ENCODE results near the gene COL19A1. TPM values are rescaled to one million over a fixed set of nuclear protein-coding genes. Genes with fewer than 3 reads are reported as not detected.

Gene COL19A1
- total RNA-seq, 4 donors from 2014 or later: 0.09 TPM; not detected in 3

DNA sequence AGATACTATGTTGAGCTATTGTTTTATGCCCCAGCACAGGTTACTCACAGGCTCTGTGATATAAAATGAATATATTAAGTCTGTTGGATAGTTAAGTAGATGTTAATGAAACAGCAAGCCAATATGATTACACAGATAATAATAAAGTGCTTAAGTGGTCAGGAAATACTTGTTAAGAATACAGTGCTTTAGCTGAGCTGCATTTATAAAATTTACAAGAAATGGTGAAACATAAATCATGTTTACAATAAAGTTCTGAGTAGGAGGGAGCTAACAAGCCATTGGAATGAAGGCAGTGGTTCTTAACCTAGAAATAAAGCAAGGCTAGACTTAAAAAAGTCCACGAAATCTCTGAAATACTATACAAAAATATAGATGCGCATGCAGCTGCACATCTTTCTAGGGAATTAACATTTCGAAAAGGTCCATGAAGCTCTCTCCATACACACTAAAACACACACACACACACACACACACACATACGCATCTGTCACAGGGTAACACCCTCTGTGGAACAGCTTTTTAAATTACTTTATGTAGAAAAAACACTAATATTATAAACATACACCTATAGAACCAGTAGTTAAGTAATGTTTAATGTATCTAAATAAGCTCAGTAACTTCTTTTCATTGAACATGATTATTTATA is 349.2 kb downstream of the COL19A1 start:
- TF ChIP-seq, protein P1, sequence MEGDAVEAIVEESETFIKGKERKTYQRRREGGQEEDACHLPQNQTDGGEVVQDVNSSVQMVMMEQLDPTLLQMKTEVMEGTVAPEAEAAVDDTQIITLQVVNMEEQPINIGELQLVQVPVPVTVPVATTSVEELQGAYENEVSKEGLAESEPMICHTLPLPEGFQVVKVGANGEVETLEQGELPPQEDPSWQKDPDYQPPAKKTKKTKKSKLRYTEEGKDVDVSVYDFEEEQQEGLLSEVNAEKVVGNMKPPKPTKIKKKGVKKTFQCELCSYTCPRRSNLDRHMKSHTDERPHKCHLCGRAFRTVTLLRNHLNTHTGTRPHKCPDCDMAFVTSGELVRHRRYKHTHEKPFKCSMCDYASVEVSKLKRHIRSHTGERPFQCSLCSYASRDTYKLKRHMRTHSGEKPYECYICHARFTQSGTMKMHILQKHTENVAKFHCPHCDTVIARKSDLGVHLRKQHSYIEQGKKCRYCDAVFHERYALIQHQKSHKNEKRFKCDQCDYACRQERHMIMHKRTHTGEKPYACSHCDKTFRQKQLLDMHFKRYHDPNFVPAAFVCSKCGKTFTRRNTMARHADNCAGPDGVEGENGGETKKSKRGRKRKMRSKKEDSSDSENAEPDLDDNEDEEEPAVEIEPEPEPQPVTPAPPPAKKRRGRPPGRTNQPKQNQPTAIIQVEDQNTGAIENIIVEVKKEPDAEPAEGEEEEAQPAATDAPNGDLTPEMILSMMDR (IDR thresholded peaks at IDR 0.05): no peak
- ATAC-seq (ENCODE audit: low FRiP score): no peak
- DNase-seq (ENCODE audit: low spot score): no peak

DNA sequence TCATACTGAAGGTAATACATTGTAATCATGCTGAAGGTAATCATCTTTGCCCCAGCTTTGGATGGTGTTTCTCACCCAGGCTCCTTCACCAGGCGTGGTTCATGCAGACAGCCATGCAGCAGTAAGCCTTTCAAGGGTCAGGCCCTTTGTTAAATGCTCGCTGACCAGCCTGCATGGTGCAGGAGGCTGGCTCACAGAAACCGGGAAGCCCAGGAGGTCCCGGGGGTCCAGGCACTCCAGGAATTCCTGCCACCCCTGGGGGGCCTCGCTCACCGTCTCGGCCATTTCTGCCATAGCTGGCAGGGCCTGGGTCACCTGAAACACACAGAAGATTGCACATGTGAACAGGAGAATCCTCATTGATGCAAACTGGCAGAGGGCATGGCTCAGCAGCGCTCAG is 350.4 kb downstream of the COL19A1 start:
- DNase-seq (ENCODE audit: low spot score) (no peak), ATAC-seq (ENCODE audit: low FRiP score) (no peak)
- TF ChIP-seq, protein P1 (IDR thresholded peaks at IDR 0.05): no peak

DNA sequence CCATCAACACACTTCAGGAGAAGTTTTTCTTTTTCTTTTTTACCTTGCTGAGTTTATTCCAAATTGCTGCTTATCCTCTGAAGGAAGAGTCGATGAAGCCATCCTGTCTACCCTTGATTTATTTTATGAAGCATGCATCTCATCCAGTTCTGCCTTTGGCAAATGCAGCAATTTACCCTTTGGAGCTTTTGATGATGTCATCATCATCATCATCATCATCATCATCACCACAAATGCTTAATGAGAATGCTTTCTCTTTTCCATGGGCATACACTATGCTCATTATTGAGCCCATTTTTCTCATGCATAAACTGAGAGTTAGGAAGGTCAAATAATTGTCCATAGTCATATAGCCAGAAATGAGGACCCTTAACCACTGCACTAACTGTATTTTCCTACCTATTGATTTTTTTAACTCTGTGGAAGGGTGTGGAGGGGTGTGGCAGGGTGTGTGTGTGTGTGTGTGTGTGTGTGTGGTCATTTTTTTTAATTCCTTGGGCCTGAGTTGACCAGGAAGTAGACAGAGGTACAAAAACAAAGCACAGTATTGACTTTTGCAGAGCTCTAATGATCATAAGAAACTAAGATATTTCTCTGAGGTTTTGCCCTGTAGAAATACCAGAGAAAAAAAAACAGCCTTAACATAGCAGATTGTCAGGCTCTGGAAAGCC is 353.7 kb downstream of the COL19A1 start:
- TF ChIP-seq, protein P1 (IDR thresholded peaks at IDR 0.05): no peak
- no peak for DNase-seq (ENCODE audit: low spot score)
- no peak for ATAC-seq (ENCODE audit: low FRiP score)

DNA sequence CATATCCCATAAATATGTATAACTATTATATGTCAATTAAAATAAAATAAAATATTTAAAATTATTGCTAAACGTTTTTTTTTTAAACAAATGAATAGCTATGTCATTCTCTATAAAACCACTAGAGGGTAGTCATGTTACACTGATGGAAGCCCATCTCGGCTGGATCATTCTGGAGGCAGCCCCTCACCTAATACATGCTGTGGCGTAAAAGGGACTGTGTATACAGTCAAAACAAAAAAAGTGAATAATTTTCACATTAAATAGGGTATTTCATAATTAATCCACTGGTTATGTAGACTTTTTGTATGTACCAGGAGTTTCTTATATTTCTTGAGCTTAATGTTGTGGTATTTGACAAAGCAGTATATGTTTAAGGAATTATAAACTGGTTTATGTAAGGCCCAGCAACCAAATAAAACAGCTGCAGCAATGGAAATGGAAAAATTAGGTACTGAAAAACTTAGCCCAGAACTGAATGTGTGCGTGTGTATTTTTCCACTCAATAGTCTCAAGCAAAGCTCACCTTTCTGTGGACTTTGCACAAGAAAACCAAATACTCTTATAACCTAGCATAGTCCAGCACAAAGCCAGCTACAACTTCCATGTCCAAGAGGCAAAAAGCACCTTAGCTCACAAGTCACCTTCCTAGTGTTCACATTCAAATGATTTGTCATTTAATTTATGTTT is 354.8 kb downstream of the COL19A1 start:
- ATAC-seq (ENCODE audit: low FRiP score) (no peak), DNase-seq (ENCODE audit: low spot score) (no peak)
- TF ChIP-seq, protein P1 (IDR thresholded peaks at IDR 0.05): no peak

DNA sequence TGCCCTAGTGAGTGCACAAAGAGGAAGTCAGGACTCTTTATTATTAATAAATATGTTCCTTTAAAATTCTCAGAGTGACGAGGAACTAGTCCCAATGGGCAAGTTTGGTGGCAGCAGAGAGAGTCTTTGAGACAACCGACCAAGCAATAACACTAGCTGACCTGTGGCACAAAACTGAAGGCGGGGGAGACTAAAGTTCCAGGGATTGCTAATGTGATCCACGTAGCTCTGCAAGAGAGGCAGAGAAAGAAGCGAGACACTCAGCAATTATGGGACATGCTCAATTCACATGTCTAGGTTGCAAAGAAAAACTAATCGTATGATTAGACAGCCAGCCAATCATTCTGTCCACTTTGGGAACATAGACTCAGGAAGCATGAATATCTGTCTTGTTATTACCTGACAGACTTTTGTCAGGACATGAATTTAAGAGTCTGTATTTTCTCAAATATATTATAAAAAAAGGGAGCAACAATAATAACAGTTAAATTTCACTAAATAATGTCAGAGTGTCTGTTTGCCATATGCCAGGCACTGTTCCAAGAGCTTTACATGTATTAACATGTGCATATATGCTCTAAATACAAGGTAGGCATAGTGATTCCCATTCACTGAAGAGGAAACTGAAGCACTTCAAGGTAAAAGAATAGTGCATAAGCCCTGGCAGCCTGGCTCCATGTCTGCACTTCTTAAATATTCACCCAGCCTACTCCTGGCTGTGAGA is 355.5 kb downstream of the COL19A1 start:
- ATAC-seq (ENCODE audit: low FRiP score): no peak
- TF ChIP-seq, protein P1 (IDR thresholded peaks at IDR 0.05): no peak
- no peak for DNase-seq (ENCODE audit: low spot score)

DNA sequence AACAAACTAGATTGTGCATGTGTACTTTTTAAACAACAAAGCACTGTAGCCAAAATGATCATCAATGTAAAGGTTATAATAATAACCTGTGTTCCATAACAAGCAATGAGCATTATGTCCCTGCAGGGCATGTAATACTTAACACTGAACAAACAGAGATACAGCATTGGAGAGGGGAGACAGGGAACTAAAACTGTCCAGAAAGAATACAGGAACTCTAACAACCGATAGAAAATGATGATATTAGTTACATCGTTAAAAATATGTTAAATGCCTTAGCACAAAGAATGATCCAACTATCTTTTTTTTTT is 356.0 kb downstream of the COL19A1 start:
- TF ChIP-seq, protein P1 (IDR thresholded peaks at IDR 0.05): no peak
- no peak for ATAC-seq (ENCODE audit: low FRiP score)
- DNase-seq (ENCODE audit: low spot score): no peak
